ENCODE results near the gene AKAP1. TPM values are rescaled to one million over a fixed set of nuclear protein-coding genes. Genes with fewer than 3 reads are reported as not detected.

The AKAP1 gene, protein sequence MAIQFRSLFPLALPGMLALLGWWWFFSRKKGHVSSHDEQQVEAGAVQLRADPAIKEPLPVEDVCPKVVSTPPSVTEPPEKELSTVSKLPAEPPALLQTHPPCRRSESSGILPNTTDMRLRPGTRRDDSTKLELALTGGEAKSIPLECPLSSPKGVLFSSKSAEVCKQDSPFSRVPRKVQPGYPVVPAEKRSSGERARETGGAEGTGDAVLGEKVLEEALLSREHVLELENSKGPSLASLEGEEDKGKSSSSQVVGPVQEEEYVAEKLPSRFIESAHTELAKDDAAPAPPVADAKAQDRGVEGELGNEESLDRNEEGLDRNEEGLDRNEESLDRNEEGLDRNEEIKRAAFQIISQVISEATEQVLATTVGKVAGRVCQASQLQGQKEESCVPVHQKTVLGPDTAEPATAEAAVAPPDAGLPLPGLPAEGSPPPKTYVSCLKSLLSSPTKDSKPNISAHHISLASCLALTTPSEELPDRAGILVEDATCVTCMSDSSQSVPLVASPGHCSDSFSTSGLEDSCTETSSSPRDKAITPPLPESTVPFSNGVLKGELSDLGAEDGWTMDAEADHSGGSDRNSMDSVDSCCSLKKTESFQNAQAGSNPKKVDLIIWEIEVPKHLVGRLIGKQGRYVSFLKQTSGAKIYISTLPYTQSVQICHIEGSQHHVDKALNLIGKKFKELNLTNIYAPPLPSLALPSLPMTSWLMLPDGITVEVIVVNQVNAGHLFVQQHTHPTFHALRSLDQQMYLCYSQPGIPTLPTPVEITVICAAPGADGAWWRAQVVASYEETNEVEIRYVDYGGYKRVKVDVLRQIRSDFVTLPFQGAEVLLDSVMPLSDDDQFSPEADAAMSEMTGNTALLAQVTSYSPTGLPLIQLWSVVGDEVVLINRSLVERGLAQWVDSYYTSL
- total RNA-seq, result 100 to 1,000 TPM; 128 to 139 TPM

DNA sequence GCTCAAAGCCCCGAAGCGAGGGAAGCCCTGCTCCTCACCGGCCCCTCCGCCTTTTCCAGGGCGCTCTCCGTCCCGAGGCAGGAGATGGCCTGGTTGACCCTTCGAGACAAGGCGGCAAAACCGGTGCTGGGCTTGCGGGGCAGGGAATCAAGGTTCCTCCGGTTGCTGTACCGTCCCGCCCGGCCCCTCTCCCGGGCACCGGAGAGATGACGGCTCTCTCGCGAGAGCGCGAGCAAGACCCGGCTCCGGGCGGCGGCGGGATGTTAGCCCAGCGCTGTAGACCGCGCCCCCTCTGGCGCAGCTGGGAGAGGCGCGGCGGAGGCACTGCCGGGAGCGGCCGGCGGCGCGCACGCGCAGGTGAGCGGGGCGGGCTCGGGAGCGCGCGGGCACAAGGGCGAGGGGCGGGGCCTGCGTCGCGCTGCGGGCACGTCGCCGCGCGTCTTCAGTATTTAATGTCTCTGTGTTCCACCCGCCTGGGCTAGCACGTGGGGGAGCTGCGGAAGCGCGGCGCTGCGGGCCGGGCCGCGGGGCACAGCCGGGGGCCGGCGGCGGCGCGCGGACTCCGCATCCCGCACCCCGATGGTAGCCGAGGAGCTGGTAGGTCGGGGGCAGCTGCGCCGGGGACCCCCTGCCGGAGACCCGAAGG is at the start of gene AKAP1:
Gene AKAP1, plus strand, starts transcription at position 445 of the 646 bp plus-strand sequence. CDS start 20,219 bp downstream, outside the sequence.
- Histone ChIP-seq H3K4me3 (peak within 1 kb of the TSS; percentile 82), H3K9ac (ENCODE audit: low read depth in 2 of 2, low read length in 2 of 2) (peak within 1 kb of the TSS; percentile 95), H3K27ac (peak within 1 kb of the TSS; percentile 97), H3K27me3 (no peaks in the 10 kb centered on the region), H3K36me3 (no peaks in the 10 kb centered on the region), H3K9me3 (no peaks in the 10 kb centered on the region), H3K4me1 (peaks cover 9% of the 10 kb centered on the region)
- DNase-seq, result peak; percentile 95
- TF ChIP-seq, protein P1, sequence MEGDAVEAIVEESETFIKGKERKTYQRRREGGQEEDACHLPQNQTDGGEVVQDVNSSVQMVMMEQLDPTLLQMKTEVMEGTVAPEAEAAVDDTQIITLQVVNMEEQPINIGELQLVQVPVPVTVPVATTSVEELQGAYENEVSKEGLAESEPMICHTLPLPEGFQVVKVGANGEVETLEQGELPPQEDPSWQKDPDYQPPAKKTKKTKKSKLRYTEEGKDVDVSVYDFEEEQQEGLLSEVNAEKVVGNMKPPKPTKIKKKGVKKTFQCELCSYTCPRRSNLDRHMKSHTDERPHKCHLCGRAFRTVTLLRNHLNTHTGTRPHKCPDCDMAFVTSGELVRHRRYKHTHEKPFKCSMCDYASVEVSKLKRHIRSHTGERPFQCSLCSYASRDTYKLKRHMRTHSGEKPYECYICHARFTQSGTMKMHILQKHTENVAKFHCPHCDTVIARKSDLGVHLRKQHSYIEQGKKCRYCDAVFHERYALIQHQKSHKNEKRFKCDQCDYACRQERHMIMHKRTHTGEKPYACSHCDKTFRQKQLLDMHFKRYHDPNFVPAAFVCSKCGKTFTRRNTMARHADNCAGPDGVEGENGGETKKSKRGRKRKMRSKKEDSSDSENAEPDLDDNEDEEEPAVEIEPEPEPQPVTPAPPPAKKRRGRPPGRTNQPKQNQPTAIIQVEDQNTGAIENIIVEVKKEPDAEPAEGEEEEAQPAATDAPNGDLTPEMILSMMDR (IDR thresholded peaks at IDR 0.05), result no peak
- intact Hi-C loops (cut with DNase I), result no loop called here

DNA sequence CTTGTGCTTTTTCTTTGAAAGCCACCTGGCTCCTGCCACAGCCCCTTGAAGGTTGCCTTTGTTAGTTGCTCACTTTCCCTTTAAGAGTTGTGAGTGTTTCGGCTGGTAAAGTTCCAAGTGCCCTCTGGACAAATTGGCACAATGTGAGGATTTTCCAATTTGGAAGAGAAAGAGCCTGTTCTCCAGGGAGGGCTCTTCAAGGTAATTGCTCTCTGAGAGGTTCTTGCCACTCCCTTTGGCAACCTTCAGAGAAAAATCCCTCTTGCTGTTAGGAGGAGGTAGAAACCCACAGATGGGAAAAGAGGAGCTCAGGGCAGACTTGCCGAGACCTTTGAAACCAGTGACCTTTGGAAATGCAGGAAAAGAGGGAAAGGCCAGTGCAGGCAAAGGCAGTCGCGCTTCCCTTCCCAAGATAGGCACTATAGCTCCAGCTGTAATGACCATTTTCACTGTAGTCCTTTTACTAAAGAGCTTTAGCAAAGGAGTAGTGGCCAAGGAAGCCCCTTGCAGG is 49.0 kb upstream of the AKAP1 start:
- Histone ChIP-seq H3K36me3 (no peaks in the 10 kb centered on the region), H3K4me1 (peaks cover 21% of the 10 kb centered on the region), H3K27me3 (no peaks in the 10 kb centered on the region), H3K9me3 (no peaks in the 10 kb centered on the region), H3K4me3 (no peak overlapping the region), H3K27ac (peak overlapping the region; percentile 86), H3K9ac (ENCODE audit: low read depth in 2 of 2, low read length in 2 of 2) (peak overlapping the region in 1 of 2 donors; percentile 64)
- peak; percentile 90 for DNase-seq
- TF ChIP-seq, protein P1 (IDR thresholded peaks at IDR 0.05), result no peak
- intact Hi-C loops (cut with DNase I), result no loop called here

DNA sequence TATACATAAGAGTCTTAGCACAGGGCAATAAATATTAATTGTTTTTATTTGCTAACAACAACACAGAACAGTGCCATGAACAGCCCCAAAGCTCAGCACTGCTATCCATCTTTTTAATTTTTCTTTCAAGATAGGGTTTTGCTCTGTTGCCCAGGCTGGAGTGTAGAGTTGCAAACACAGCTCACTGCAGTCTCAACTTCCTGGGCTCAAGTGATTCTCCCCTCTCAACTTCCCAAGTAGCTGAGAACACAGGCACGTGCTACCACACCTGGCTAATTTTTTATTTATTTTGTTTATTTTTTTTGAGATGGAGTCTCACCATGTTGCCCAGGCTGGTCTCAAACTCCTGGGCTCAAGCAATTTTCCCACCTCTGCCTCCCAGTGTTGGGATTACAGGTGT is 47.6 kb upstream of the AKAP1 start:
- peak overlapping the region; percentile 86 for H3K27ac ChIP-seq
- peaks cover 21% of the 10 kb centered on the region for H3K4me1 ChIP-seq
- intact Hi-C loops (cut with DNase I), result no loop called here

DNA sequence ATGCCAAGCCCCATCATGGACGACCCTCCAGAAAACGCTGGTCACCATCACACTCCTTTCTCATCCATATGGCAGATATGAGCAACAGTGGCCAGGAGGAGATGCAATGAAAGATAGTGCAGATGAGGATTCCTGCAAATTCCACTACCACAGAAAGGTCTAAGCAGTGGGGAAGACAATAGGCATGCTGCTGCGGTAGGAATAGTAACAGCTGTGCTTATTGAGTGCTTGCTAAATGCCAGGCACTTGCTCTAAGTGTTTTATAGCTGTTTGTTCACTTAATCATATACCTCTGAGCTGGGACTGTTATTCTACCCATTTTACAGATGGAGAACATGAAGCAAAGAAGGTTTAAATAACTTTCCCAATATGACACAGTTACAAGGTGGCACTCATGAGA is 46.6 kb upstream of the AKAP1 start:
- DNase-seq, result peak; percentile 15
- H3K27ac ChIP-seq, result no peak overlapping the region
- H3K36me3 ChIP-seq, result no peaks in the 10 kb centered on the region
- H3K4me3 ChIP-seq, result no peak overlapping the region
- TF ChIP-seq, protein P1 (IDR thresholded peaks at IDR 0.05), result no peak
- peaks cover 21% of the 10 kb centered on the region for H3K4me1 ChIP-seq
- H3K9me3 ChIP-seq, result no peaks in the 10 kb centered on the region
- no peaks in the 10 kb centered on the region for H3K27me3 ChIP-seq
- H3K9ac ChIP-seq (ENCODE audit: low read depth in 2 of 2, low read length in 2 of 2), result no peak overlapping the region
- intact Hi-C loops (cut with DNase I), result no loop called here

More for the DNA sequence above, 47.6 kb upstream of the AKAP1 start:
- H3K9me3 ChIP-seq, result no peaks in the 10 kb centered on the region
- H3K36me3 ChIP-seq, result no peaks in the 10 kb centered on the region
- H3K4me3 ChIP-seq, result no peak overlapping the region
- H3K9ac ChIP-seq (ENCODE audit: low read depth in 2 of 2, low read length in 2 of 2), result no peak overlapping the region
- H3K27me3 ChIP-seq, result no peaks in the 10 kb centered on the region
- DNase-seq, result no peak
- TF ChIP-seq, protein P1 (IDR thresholded peaks at IDR 0.05), result no peak

DNA sequence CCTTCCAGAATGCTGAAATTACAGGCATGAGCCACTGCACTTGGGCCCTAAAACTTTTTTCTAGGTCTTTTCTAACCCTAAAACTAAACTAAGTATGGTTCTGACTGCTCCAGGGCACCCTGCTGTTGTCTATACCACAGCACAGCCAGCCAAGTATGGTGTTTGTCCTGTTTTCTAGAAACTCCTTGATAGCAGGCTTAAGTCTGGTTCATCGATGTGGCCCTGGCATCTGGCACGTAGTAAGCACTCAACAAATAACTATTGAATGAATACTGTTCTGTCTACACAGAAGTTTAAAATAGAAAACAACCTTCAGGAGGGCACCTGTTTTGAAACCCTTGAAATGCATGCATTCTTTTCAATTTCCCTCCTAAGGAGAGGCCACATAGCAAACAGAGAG is 44.5 kb upstream of the AKAP1 start:
- no peak for DNase-seq
- peak overlapping the region; percentile 41 for H3K27ac ChIP-seq
- H3K27me3 ChIP-seq, result peaks cover 5% of the 10 kb centered on the region

More for the DNA sequence above, 44.5 kb upstream of the AKAP1 start:
- Histone ChIP-seq H3K4me1 (peaks cover 14% of the 10 kb centered on the region), H3K9me3 (no peaks in the 10 kb centered on the region), H3K9ac (ENCODE audit: low read depth in 2 of 2, low read length in 2 of 2) (no peak overlapping the region), H3K4me3 (no peak overlapping the region), H3K36me3 (no peaks in the 10 kb centered on the region)
- intact Hi-C loops (cut with DNase I), result no loop called here
- TF ChIP-seq, protein P1 (IDR thresholded peaks at IDR 0.05), result no peak
